NOMO-1 treated with DMSO at 0.1 percent for 48 hours (cell line): ENCODE results near the gene DNASE1L1.

ENCODE experiments used
- DNase-seq: peaks from one replicate; lab custom pipeline; 2025; ENCODE audit not compliant: unreplicated experiment; lab: John Stamatoyannopoulos, UW

The DNASE1L1 gene

GRCh38 chrX:154409222-154409871 lies at the start of gene DNASE1L1:
Gene DNASE1L1, minus strand, starts transcription at chrX:154409254. Its CDS starts 3,686 bp downstream, at chrX:154405568.
- peak; percentile 72 for DNase-seq

GRCh38 chrX:154458116-154458953 lies 49.3 kb upstream of the DNASE1L1 start, which contains the start of gene PLXNA3:
Gene PLXNA3, plus strand, starts transcription at chrX:154458281. Its CDS starts 1,903 bp downstream, at chrX:154460184.
- DNase-seq = no peak

- DNase-seq = no peak
Observed at GRCh38 chrX:154457491-154458115, 48.5 kb upstream of the DNASE1L1 start.

GRCh38 chrX:154452823-154453222 lies 43.8 kb upstream of the DNASE1L1 start:
- no peak for DNase-seq

- DNase-seq = no peak
Observed at GRCh38 chrX:154450312-154450711, 41.3 kb upstream of the DNASE1L1 start.

GRCh38 chrX:154449618-154450017 lies 40.6 kb upstream of the DNASE1L1 start:
- no peak for DNase-seq

- no peak for DNase-seq
Observed at GRCh38 chrX:154448484-154448883, 39.4 kb upstream of the DNASE1L1 start.

- no peak for DNase-seq
Observed at GRCh38 chrX:154446430-154446829, 37.4 kb upstream of the DNASE1L1 start.

- DNase-seq = no peak
Observed at GRCh38 chrX:154445776-154446175, 36.7 kb upstream of the DNASE1L1 start.

- DNase-seq = no peak
Observed at GRCh38 chrX:154444755-154445246, 35.7 kb upstream of the DNASE1L1 start.

GRCh38 chrX:154443992-154444754 lies 35.1 kb upstream of the DNASE1L1 start, which contains the start of gene FAM50A:
Gene FAM50A, plus strand, starts transcription at chrX:154444141. Its CDS starts 95 bp downstream, at chrX:154444236.
- peak; percentile 34 for DNase-seq

- no peak for DNase-seq
Observed at GRCh38 chrX:154443479-154443910, 34.4 kb upstream of the DNASE1L1 start.

GRCh38 chrX:154441984-154442707 lies 33.1 kb upstream of the DNASE1L1 start:
- DNase-seq = no peak

- DNase-seq = no peak
Observed at GRCh38 chrX:154441564-154441963, 32.5 kb upstream of the DNASE1L1 start.

GRCh38 chrX:154440623-154441357 lies 31.7 kb upstream of the DNASE1L1 start:
- no peak for DNase-seq

GRCh38 chrX:154439841-154440240 lies 30.8 kb upstream of the DNASE1L1 start:
- no peak for DNase-seq

GRCh38 chrX:154437971-154438893 lies 29.2 kb upstream of the DNASE1L1 start:
- no peak for DNase-seq
